Amniotic epithelial cell (primary cell): Measurements from ENCODE around the gene SKI.
"Not testable (repeated sequence)": the region's sequence is repeated elsewhere in the genome, so short reads cannot be mapped to it uniquely, and the experiment has no call there.

Source experiments
- DNase-seq: peaks from one replicate; pipeline ENCODE4 v3.0.0-alpha.2; 2010; ENCODE audit warnings: low read depth

SKI gene

GRCh38 chr1:2291577-2291976 is 63.5 kb downstream of the SKI start:
- no peak for DNase-seq

GRCh38 chr1:2292725-2293450 is 64.8 kb downstream of the SKI start:
- DNase-seq = no peak

GRCh38 chr1:2294033-2294724 is 66.1 kb downstream of the SKI start:
- DNase-seq = peak; percentile 35

GRCh38 chr1:2294725-2295078 is 66.6 kb downstream of the SKI start:
- DNase-seq = no peak

GRCh38 chr1:2295526-2295925 is 67.4 kb downstream of the SKI start:
- no peak for DNase-seq

GRCh38 chr1:2296211-2296610 is 68.1 kb downstream of the SKI start:
- not testable (repeated sequence) for DNase-seq

GRCh38 chr1:2296614-2297013 is 68.5 kb downstream of the SKI start:
- no peak for DNase-seq

GRCh38 chr1:2297246-2298011 is 69.3 kb downstream of the SKI start:
- no peak for DNase-seq

GRCh38 chr1:2298685-2299084 is 70.6 kb downstream of the SKI start:
- no peak for DNase-seq

- DNase-seq = no peak
These were observed 71.1 kb downstream of the SKI start for GRCh38 chr1:2299131-2299627.

GRCh38 chr1:2300004-2300771 is 72.1 kb downstream of the SKI start:
- DNase-seq = no peak

GRCh38 chr1:2300851-2301606 is 72.9 kb downstream of the SKI start:
- DNase-seq = peak; percentile 63

- no peak for DNase-seq
These were observed 73.6 kb downstream of the SKI start for GRCh38 chr1:2301607-2302291.

- no peak for DNase-seq
These were observed 74.3 kb downstream of the SKI start for GRCh38 chr1:2302292-2302925.

- no peak for DNase-seq
These were observed 75.1 kb downstream of the SKI start for GRCh38 chr1:2303016-2303775.

GRCh38 chr1:2303781-2304180 is 75.7 kb downstream of the SKI start:
- DNase-seq = no peak

- no peak for DNase-seq
These were observed 76.2 kb downstream of the SKI start for GRCh38 chr1:2304282-2304681.

- DNase-seq = peak; percentile 66
These were observed 77.0 kb downstream of the SKI start for GRCh38 chr1:2304921-2305681.
